ENCODE data around the gene SPATA9.

DNA sequence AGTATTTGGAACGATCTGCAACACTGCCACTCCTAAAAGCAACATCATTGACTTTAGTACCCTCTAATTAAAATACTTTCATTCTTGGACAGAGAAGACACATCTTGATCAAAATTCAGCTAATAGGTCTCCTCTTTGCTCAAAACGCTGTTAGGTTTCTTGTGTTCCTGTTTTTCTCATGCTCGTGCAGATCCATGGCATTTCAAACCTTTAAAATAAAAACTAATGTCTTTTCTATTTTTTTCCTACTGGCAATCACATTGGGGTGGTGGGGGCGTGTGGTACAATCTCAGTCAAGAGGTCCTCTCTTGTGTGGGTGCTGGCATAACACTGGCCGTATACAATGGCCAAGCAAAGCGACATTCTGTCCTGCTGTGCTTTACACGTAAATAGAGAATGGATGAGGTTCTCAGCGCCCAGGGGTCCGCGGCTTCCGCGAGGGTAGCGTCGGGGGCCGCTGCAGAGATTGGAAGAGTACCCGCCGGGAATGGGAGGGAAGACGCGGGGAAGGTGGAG lies 63.2 kb downstream of the SPATA9 start:
- TF ChIP-seq, protein P1, sequence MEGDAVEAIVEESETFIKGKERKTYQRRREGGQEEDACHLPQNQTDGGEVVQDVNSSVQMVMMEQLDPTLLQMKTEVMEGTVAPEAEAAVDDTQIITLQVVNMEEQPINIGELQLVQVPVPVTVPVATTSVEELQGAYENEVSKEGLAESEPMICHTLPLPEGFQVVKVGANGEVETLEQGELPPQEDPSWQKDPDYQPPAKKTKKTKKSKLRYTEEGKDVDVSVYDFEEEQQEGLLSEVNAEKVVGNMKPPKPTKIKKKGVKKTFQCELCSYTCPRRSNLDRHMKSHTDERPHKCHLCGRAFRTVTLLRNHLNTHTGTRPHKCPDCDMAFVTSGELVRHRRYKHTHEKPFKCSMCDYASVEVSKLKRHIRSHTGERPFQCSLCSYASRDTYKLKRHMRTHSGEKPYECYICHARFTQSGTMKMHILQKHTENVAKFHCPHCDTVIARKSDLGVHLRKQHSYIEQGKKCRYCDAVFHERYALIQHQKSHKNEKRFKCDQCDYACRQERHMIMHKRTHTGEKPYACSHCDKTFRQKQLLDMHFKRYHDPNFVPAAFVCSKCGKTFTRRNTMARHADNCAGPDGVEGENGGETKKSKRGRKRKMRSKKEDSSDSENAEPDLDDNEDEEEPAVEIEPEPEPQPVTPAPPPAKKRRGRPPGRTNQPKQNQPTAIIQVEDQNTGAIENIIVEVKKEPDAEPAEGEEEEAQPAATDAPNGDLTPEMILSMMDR (IDR thresholded peaks at IDR 0.05): no peak
- no peak for TF ChIP-seq POLR2A (IDR thresholded peaks at IDR 0.05)
